GM23338 (cell line): ENCODE data around the gene VPS50. TPM values are rescaled to one million over a fixed set of nuclear protein-coding genes. Genes with fewer than 3 reads are reported as not detected.

Experiments used
- ATAC-seq: fragments of 200-7000 bp; cut with Tn5 transposase; 3 replicates; pipeline ENCODE4 v1.9.1; 2020
- DNase-seq: peaks from one replicate; pipeline ENCODE4 v3.0.0-alpha.2; 2015; ENCODE audit warnings: low spot score
- H2AFZ ChIP-seq: fragments of 200-600 bp; sonication (generic); 2 replicates; pipeline ENCODE4 v1.8.0; 2016; ENCODE audit warnings: antibody characterized with exemption, mild to moderate bottlenecking, moderate library complexity
- H3F3A ChIP-seq: fragments of 200-600 bp; sonication (generic); replicated peaks from 2 replicates; pipeline ENCODE4 v1.8.0; 2017; ENCODE audit warnings: antibody characterized with exemption, mixed run types, low read depth
- H3K27ac ChIP-seq: fragments of 200-600 bp; sonication (generic); 2 replicates; pipeline ENCODE4 v1.6.1; 2016; ENCODE audit warnings: low read depth
- H3K27me3 ChIP-seq: fragments of 200-600 bp; sonication (generic); 2 replicates; pipeline ENCODE4 v1.8.0; 2016; ENCODE audit warnings: mild to moderate bottlenecking, mixed run types, moderate library complexity; ENCODE audit not compliant: insufficient read depth
- H3K36me3 ChIP-seq: fragments of 200-600 bp; sonication (generic); 2 replicates; pipeline ENCODE4 v1.8.0; 2016; ENCODE audit warnings: mild to moderate bottlenecking; ENCODE audit not compliant: insufficient read depth
- H3K4me1 ChIP-seq: fragments of 200-600 bp; sonication (generic); 2 replicates; pipeline ENCODE4 v1.8.0; 2016; ENCODE audit warnings: mild to moderate bottlenecking, moderate library complexity; ENCODE audit not compliant: insufficient read depth
- H3K4me2 ChIP-seq: fragments of 200-600 bp; sonication (generic); 2 replicates; pipeline ENCODE4 v1.7.1; 2017; ENCODE audit warnings: mixed run types
- H3K4me3 ChIP-seq: fragments of 200-600 bp; sonication (generic); 2 replicates; pipeline ENCODE4 v1.6.1; 2016; ENCODE audit warnings: mixed run types
- H3K79me2 ChIP-seq: fragments of 200-600 bp; sonication (generic); replicated peaks from 2 replicates; pipeline ENCODE4 v1.8.0; 2017; ENCODE audit warnings: mild to moderate bottlenecking; ENCODE audit not compliant: insufficient read depth
- H3K9me2 ChIP-seq: fragments of 200-600 bp; sonication (generic); 2 replicates; pipeline ENCODE4 v1.8.0; 2017; ENCODE audit not compliant: insufficient read depth
- H4K20me1 ChIP-seq: fragments of 200-600 bp; sonication (generic); replicated peaks from 2 replicates; pipeline ENCODE4 v1.8.0; 2017; ENCODE audit warnings: mild to moderate bottlenecking; ENCODE audit not compliant: insufficient read depth
- H3K27ac Mint-ChIP-seq: 2 replicates; pipeline ENCODE4 v1.8.0; 2020; ENCODE audit warnings: inconsistent platforms, mild to moderate bottlenecking, moderate library complexity, mixed read lengths
- H3K27me3 Mint-ChIP-seq: 3 replicates; pipeline ENCODE4 v1.8.0; 2022; ENCODE audit warnings: low read depth, mild to moderate bottlenecking, moderate library complexity, mixed read lengths, inconsistent platforms; ENCODE audit not compliant: insufficient read depth, poor library complexity
- H3K36me3 Mint-ChIP-seq: 3 replicates; pipeline ENCODE4 v1.8.0; 2021; ENCODE audit warnings: low read depth, mild to moderate bottlenecking, inconsistent platforms, moderate library complexity, mixed read lengths
- H3K4me1 Mint-ChIP-seq: 3 replicates; pipeline ENCODE4 v1.8.0; 2020; ENCODE audit warnings: mild to moderate bottlenecking, inconsistent platforms, mixed read lengths
- H3K4me3 Mint-ChIP-seq: 3 replicates; pipeline ENCODE4 v1.8.0; 2021; ENCODE audit warnings: moderate library complexity, mild to moderate bottlenecking, inconsistent platforms, mixed read lengths
- H3K9me3 Mint-ChIP-seq: 3 replicates; pipeline ENCODE4 v1.8.0; 2020; ENCODE audit warnings: moderate library complexity, mild to moderate bottlenecking, inconsistent platforms, mixed read lengths
- CREB1 ChIP-seq: fragments of 250-450 bp; sonication (Bioruptor Pico); IDR thresholded peaks from 2 replicates; pipeline ENCODE4 v1.5.0; 2020; ENCODE audit warnings: low read depth, mild to moderate bottlenecking, moderate library complexity
- CTCF ChIP-seq, 2 experiments: fragments of 200-600 bp in 1 of 2; sonication (generic) in 1 of 2; conservative IDR thresholded peaks; 2 replicates each; pipeline versions ENCODE4 v1.5.1 to v1.6.1; 2016 to 2017; ENCODE audit warnings: antibody characterized with exemption in 2 of 2, low read depth in 2 of 2, mild to moderate bottlenecking in 2 of 2, moderate library complexity in 1 of 2
- EZH2phosphoT487 ChIP-seq: fragments of 200-600 bp; sonication (generic); IDR thresholded peaks from one replicate; pipeline ENCODE4 v1.8.1; 2018; ENCODE audit warnings: antibody characterized with exemption; ENCODE audit not compliant: unreplicated experiment
- JUNB ChIP-seq: IDR thresholded peaks from one replicate; pipeline ENCODE4 v1.6.1; 2016; ENCODE audit warnings: antibody characterized with exemption; ENCODE audit not compliant: unreplicated experiment
- NANOG ChIP-seq: IDR thresholded peaks from 2 replicates; pipeline ENCODE4 v1.6.1; 2016; ENCODE audit warnings: antibody characterized with exemption, borderline replicate concordance
- STAT1 ChIP-seq: IDR thresholded peaks from one replicate; pipeline ENCODE4 v1.6.1; 2016; ENCODE audit warnings: antibody characterized with exemption; ENCODE audit not compliant: unreplicated experiment
- ZNF114 ChIP-seq: fragments of 250-450 bp; sonication (Bioruptor Pico); IDR thresholded peaks from 2 replicates; pipeline ENCODE4 v1.5.0; 2020; ENCODE audit warnings: mild to moderate bottlenecking, moderate library complexity
- ZNF331 ChIP-seq: fragments of 250-450 bp; sonication (Bioruptor Pico); IDR thresholded peaks from 2 replicates; pipeline ENCODE4 v1.5.0; 2020; ENCODE audit warnings: low read depth, mild to moderate bottlenecking, moderate library complexity
- polyA plus RNA-seq: library from polyadenylated mRNA; unstranded; fragments of >200 nt; fragmentation: Nextera tagmentation; extraction: Ambion mirVana; gene quantifications from 2 replicates; pipeline ENCODE4 v1.2.1, GENCODE V29; 2016
- total RNA-seq: library from RNA; depleted of rRNA; stranded (reverse); fragments of >200 nt; shearing (Covaris generic); gene quantifications from 2 replicates; pipeline ENCODE4 v1.2.3, GENCODE V29; 2014
- TF ChIP-seq, protein P1 (sequence below): fragments of 250-450 bp; sonication (Bioruptor Pico); IDR thresholded peaks from 2 replicates; pipeline ENCODE4 v1.5.0; 2020; ENCODE audit warnings: mild to moderate bottlenecking, moderate library complexity
- TF ChIP-seq, protein P2 (sequence below): IDR thresholded peaks from one replicate; pipeline ENCODE4 v1.6.1; 2018; ENCODE audit warnings: antibody characterized with exemption; ENCODE audit not compliant: unreplicated experiment

Gene VPS50
- total and polyA plus RNA-seq, 2 experiments from 2014 or later: 4.3 to 12.3 TPM

- Histone ChIP-seq H3F3A (no peaks in the 10 kb centered on the region), H3K36me3 (no peaks in the 10 kb centered on the region), H3K4me2 (no peak overlapping the region), H3K4me3 (no peak overlapping the region), H2AFZ (no peak overlapping the region), H4K20me1 (no peaks in the 10 kb centered on the region), H3K27ac (no peak overlapping the region), H3K4me1 (no peaks in the 10 kb centered on the region), H3K79me2 (no peaks in the 10 kb centered on the region), H3K27me3 (no peaks in the 10 kb centered on the region), H3K9me2 (no peaks in the 10 kb centered on the region)
- no peak for ATAC-seq
- H3K4me3 Mint-ChIP-seq: no peak overlapping the region
- no peak for TF ChIP-seq ZNF114 (CRISPR knock-in tag)
- TF ChIP-seq EZH2phosphoT487: no peak
- TF ChIP-seq NANOG: no peak
- TF ChIP-seq STAT1: no peak
- no peak for TF ChIP-seq CREB1 (CRISPR knock-in tag)
- no peak for TF ChIP-seq JUNB
- no peak for TF ChIP-seq CTCF (conservative IDR thresholded peaks at IDR 0.05; ENCODE audit: low read depth in 2 of 2)
- H3K9me3 Mint-ChIP-seq: no peaks in the 10 kb centered on the region; the same call in 2 of the 3 replicates
- peak overlapping the region; percentile 78 for H3K27ac Mint-ChIP-seq
- no peaks in the 10 kb centered on the region for H3K36me3 Mint-ChIP-seq
- peaks cover 5% of the 10 kb centered on the region; the same call in 1 of the 3 replicates for H3K4me1 Mint-ChIP-seq
- no peak for DNase-seq
- no peaks in the 10 kb centered on the region for H3K27me3 Mint-ChIP-seq
These were observed 33.1 kb downstream of the VPS50 start for GRCh38 chr7:93265220-93265619.

GRCh38 chr7:93279541-93279940 is 47.4 kb downstream of the VPS50 start:
- H3K9me3 Mint-ChIP-seq: no peaks in the 10 kb centered on the region
- TF ChIP-seq STAT1 (no peak), ZNF331 (CRISPR knock-in tag) (no peak), CREB1 (CRISPR knock-in tag) (no peak)
- TF ChIP-seq, protein P1, sequence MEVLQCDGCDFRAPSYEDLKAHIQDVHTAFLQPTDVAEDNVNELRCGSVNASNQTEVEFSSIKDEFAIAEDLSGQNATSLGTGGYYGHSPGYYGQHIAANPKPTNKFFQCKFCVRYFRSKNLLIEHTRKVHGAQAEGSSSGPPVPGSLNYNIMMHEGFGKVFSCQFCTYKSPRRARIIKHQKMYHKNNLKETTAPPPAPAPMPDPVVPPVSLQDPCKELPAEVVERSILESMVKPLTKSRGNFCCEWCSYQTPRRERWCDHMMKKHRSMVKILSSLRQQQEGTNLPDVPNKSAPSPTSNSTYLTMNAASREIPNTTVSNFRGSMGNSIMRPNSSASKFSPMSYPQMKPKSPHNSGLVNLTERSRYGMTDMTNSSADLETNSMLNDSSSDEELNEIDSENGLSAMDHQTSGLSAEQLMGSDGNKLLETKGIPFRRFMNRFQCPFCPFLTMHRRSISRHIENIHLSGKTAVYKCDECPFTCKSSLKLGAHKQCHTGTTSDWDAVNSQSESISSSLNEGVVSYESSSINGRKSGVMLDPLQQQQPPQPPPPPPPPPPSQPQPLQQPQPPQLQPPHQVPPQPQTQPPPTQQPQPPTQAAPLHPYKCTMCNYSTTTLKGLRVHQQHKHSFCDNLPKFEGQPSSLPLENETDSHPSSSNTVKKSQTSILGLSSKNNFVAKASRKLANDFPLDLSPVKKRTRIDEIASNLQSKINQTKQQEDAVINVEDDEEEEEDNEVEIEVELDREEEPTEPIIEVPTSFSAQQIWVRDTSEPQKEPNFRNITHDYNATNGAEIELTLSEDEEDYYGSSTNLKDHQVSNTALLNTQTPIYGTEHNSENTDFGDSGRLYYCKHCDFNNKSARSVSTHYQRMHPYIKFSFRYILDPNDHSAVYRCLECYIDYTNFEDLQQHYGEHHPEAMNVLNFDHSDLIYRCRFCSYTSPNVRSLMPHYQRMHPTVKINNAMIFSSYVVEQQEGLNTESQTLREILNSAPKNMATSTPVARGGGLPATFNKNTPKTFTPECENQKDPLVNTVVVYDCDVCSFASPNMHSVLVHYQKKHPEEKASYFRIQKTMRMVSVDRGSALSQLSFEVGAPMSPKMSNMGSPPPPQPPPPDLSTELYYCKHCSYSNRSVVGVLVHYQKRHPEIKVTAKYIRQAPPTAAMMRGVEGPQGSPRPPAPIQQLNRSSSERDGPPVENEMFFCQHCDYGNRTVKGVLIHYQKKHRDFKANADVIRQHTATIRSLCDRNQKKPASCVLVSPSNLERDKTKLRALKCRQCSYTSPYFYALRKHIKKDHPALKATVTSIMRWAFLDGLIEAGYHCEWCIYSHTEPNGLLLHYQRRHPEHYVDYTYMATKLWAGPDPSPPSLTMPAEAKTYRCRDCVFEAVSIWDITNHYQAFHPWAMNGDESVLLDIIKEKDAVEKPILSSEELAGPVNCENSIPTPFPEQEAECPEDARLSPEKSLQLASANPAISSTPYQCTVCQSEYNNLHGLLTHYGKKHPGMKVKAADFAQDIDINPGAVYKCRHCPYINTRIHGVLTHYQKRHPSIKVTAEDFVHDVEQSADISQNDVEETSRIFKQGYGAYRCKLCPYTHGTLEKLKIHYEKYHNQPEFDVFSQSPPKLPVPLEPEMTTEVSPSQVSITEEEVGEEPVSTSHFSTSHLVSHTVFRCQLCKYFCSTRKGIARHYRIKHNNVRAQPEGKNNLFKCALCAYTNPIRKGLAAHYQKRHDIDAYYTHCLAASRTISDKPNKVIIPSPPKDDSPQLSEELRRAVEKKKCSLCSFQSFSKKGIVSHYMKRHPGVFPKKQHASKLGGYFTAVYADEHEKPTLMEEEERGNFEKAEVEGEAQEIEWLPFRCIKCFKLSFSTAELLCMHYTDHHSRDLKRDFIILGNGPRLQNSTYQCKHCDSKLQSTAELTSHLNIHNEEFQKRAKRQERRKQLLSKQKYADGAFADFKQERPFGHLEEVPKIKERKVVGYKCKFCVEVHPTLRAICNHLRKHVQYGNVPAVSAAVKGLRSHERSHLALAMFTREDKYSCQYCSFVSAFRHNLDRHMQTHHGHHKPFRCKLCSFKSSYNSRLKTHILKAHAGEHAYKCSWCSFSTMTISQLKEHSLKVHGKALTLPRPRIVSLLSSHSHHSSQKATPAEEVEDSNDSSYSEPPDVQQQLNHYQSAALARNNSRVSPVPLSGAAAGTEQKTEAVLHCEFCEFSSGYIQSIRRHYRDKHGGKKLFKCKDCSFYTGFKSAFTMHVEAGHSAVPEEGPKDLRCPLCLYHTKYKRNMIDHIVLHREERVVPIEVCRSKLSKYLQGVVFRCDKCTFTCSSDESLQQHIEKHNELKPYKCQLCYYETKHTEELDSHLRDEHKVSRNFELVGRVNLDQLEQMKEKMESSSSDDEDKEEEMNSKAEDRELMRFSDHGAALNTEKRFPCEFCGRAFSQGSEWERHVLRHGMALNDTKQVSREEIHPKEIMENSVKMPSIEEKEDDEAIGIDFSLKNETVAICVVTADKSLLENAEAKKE (CRISPR knock-in tag): no peak
- TF ChIP-seq, protein P2, sequence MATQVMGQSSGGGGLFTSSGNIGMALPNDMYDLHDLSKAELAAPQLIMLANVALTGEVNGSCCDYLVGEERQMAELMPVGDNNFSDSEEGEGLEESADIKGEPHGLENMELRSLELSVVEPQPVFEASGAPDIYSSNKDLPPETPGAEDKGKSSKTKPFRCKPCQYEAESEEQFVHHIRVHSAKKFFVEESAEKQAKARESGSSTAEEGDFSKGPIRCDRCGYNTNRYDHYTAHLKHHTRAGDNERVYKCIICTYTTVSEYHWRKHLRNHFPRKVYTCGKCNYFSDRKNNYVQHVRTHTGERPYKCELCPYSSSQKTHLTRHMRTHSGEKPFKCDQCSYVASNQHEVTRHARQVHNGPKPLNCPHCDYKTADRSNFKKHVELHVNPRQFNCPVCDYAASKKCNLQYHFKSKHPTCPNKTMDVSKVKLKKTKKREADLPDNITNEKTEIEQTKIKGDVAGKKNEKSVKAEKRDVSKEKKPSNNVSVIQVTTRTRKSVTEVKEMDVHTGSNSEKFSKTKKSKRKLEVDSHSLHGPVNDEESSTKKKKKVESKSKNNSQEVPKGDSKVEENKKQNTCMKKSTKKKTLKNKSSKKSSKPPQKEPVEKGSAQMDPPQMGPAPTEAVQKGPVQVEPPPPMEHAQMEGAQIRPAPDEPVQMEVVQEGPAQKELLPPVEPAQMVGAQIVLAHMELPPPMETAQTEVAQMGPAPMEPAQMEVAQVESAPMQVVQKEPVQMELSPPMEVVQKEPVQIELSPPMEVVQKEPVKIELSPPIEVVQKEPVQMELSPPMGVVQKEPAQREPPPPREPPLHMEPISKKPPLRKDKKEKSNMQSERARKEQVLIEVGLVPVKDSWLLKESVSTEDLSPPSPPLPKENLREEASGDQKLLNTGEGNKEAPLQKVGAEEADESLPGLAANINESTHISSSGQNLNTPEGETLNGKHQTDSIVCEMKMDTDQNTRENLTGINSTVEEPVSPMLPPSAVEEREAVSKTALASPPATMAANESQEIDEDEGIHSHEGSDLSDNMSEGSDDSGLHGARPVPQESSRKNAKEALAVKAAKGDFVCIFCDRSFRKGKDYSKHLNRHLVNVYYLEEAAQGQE: no peak

More at GRCh38 chr7:93279541-93279940, 47.4 kb downstream of the VPS50 start:
- DNase-seq (no peak), ATAC-seq (no peak)
- peaks cover 8% of the 10 kb centered on the region; the same call in 2 of the 3 replicates for H3K4me1 Mint-ChIP-seq
- no peaks in the 10 kb centered on the region for H3K36me3 Mint-ChIP-seq
- H3K27me3 Mint-ChIP-seq: no peaks in the 10 kb centered on the region
- Histone ChIP-seq H3K27me3 (no peaks in the 10 kb centered on the region), H3K36me3 (no peaks in the 10 kb centered on the region), H3K79me2 (no peaks in the 10 kb centered on the region), H3K4me2 (no peak overlapping the region), H3K27ac (no peak overlapping the region), H2AFZ (no peak overlapping the region), H4K20me1 (no peaks in the 10 kb centered on the region), H3K4me1 (no peaks in the 10 kb centered on the region; the same call in 1 of the 2 replicates), H3K9me2 (no peaks in the 10 kb centered on the region), H3K4me3 (no peak overlapping the region), H3F3A (no peaks in the 10 kb centered on the region)
- H3K27ac Mint-ChIP-seq: peak overlapping the region; percentile 53
- no peak overlapping the region for H3K4me3 Mint-ChIP-seq
